MCF 10A (cell line): Measurements from ENCODE around the gene COL23A1. TPM values are rescaled to one million over a fixed set of nuclear protein-coding genes. Genes with fewer than 3 reads are reported as not detected.

Source experiments
- BruUV-seq: library from RNA; stranded (reverse); fragments of 400-500 nt; replicated peaks from 2 replicates; lab custom pipeline; 2021; lab: Mats Ljungman, UMichigan
- CTCF ChIA-PET: fragments of 300-600 bp; sonication (Branson Sonifier 250); formaldehyde crosslinking; extraction: SDS; loops from one replicate; lab custom pipeline; 2021; ENCODE audit warnings: antibody characterized with exemption, inconsistent platforms; lab: Yijun Ruan, JAX
- POLR2A ChIA-PET: fragments of 300-600, 350-650 bp; sonication (Branson Sonifier 250); formaldehyde crosslinking; extraction: SDS; loops from one replicate; lab custom pipeline; 2020; ENCODE audit warnings: antibody characterized with exemption, inconsistent platforms; lab: Yijun Ruan, JAX
- DNase-seq: peaks from one replicate; pipeline ENCODE4 v3.0.0-alpha.2; 2018; ENCODE audit not compliant: unreplicated experiment
- H3K27ac Mint-ChIP-seq: one replicate; pipeline ENCODE4 v1.8.0; 2022; ENCODE audit warnings: mild to moderate bottlenecking, low read depth, mixed read lengths; ENCODE audit not compliant: unreplicated experiment
- H3K27me3 Mint-ChIP-seq: one replicate; pipeline ENCODE4 v1.8.0; 2022; ENCODE audit warnings: mixed read lengths; ENCODE audit not compliant: insufficient read depth, unreplicated experiment
- H3K36me3 Mint-ChIP-seq: one replicate; pipeline ENCODE4 v1.8.0; 2022; ENCODE audit warnings: mild to moderate bottlenecking, moderate library complexity, mixed read lengths; ENCODE audit not compliant: insufficient read depth, unreplicated experiment
- H3K4me1 Mint-ChIP-seq: one replicate; pipeline ENCODE4 v1.8.0; 2022; ENCODE audit warnings: mixed read lengths; ENCODE audit not compliant: insufficient read depth, unreplicated experiment
- H3K4me3 Mint-ChIP-seq: one replicate; pipeline ENCODE4 v1.8.0; 2022; ENCODE audit warnings: mild to moderate bottlenecking, moderate library complexity, mixed read lengths; ENCODE audit not compliant: unreplicated experiment
- H3K9me3 Mint-ChIP-seq: one replicate; pipeline ENCODE4 v1.8.0; 2022; ENCODE audit warnings: mixed read lengths; ENCODE audit not compliant: unreplicated experiment
- intact Hi-C: fragments of 100-400 bp; cut with micrococcal nuclease; formaldehyde crosslinking; loops from 2 replicates; pipeline ENCODE4 v1.14.1; 2022
- total RNA-seq: library from RNA; stranded (reverse); gene quantifications from 2 replicates; pipeline ENCODE4 v1.2.3, GENCODE V29; 2022
- TF ChIP-seq, protein P1 (sequence below): fragments of 200-600 bp; IDR thresholded peaks from one replicate; pipeline ENCODE4 v1.8.0; 2022; ENCODE audit warnings: antibody characterized with exemption, mild to moderate bottlenecking; ENCODE audit not compliant: unreplicated experiment

The COL23A1 gene
- total RNA-seq, 1 experiment from 2014 or later: not detected

DNA sequence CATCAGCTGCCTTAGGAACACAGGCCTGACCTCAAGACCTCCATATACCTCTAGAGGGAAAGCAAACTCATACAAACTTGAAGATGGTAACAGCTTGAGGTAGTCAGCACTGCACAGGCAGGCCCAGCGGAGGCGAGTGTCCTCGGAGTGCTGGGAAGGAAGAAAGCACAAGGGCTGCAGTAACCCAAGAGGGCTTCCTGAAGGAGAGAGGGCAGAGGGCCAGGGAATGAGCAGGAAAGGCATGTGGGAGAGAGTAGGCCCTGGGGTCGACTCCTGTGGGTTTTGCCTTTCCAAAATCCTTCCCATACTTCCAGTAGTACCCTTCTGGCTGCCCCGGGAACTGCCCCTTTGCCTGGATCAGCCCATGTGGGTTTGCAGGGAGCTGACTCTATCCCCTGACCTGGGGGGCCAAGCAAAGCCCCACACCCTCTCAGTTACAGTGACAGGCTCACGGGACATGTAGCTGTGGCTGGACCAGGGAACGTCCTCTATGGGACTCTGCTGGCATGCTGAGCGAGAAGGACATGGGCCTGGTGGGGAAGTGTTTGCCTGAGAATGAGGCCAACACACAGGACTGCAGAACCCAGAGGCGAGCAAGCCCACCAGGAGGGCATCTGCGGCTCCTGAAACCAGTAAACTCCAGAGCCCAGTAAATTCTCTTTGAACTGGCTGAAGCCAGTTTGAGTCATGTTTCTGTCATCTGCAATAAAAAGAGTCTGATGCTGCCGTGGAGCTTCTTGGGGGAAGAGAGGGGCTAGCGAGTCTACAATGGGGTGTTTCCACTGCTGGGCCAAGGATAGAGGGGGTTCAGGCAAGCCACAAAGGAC is 64.1 kb downstream of the COL23A1 start:
- ChIA-PET POLR2A (interaction anchor here (1.0 kb wide), 1 partner anchor 65 kb away, joined by 3 read pairs; no protein-coding TSS in a partner anchor), CTCF (interaction anchor here (0.9 to 1.2 kb wide), 2 partner anchors 11 to 16 kb away, joined by 3 to 7 read pairs; no protein-coding TSS in a partner anchor)
- intact Hi-C loops: no loop called here
- H3K9me3 Mint-ChIP-seq: no peaks in the 10 kb centered on the region
- TF ChIP-seq, protein P1, sequence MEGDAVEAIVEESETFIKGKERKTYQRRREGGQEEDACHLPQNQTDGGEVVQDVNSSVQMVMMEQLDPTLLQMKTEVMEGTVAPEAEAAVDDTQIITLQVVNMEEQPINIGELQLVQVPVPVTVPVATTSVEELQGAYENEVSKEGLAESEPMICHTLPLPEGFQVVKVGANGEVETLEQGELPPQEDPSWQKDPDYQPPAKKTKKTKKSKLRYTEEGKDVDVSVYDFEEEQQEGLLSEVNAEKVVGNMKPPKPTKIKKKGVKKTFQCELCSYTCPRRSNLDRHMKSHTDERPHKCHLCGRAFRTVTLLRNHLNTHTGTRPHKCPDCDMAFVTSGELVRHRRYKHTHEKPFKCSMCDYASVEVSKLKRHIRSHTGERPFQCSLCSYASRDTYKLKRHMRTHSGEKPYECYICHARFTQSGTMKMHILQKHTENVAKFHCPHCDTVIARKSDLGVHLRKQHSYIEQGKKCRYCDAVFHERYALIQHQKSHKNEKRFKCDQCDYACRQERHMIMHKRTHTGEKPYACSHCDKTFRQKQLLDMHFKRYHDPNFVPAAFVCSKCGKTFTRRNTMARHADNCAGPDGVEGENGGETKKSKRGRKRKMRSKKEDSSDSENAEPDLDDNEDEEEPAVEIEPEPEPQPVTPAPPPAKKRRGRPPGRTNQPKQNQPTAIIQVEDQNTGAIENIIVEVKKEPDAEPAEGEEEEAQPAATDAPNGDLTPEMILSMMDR: no peak
- DNase-seq: no peak
- H3K36me3 Mint-ChIP-seq: no peaks in the 10 kb centered on the region
- no TSS peak for BruUV-seq
- no peak overlapping the region for H3K27ac Mint-ChIP-seq
- H3K4me1 Mint-ChIP-seq: peaks cover 14% of the 10 kb centered on the region
- H3K4me3 Mint-ChIP-seq: no peak overlapping the region
- no peaks in the 10 kb centered on the region for H3K27me3 Mint-ChIP-seq

DNA sequence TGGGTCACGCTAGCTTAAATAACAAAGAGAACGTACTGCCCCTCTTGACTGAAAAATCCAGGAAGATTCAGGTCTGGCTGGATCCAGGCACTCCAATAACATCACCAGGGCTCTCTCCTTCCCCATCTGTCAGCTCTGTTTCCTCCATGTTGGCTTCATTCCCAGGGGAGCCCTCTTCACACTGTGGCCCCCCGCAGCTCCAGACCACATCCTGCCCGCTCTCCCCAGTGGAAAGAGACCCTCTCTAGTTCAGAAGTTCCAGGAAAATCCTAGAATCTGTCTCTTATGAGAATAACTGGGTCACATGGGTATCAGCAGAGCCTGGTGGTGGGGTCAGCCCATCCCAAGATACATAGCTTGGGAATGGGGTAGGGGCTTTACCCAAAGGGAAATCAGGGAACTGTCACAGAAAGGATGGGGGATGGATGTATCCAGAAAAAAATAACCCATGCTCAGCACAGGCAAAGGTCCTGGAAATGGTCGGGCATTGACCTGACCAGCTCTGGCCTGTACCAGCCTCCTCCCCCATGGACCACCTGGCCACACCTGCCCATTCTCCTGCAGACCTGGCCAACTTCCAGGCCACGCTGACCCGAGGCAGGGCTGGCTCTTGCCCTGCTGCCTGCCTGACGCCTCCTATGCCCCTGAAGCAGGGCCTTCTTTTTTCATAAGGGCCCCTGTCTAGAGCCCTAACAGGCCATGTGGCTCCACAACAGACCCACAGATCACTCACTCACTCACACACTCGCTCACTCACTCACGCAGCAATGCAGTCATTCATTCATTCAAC is 65.9 kb downstream of the COL23A1 start:
- TF ChIP-seq, protein P1: no peak
- Mint-ChIP-seq H3K9me3 (peaks cover 9% of the 10 kb centered on the region), H3K36me3 (no peaks in the 10 kb centered on the region), H3K4me3 (no peak overlapping the region), H3K4me1 (peaks cover 14% of the 10 kb centered on the region), H3K27ac (no peak overlapping the region), H3K27me3 (no peaks in the 10 kb centered on the region)
- no peak for DNase-seq
- ChIA-PET POLR2A (no interaction called here), CTCF (interaction anchor here (1.3 kb wide), 1 partner anchor 290 kb away, joined by 3 read pairs; no protein-coding TSS in a partner anchor)
- intact Hi-C loops: no loop called here
- BruUV-seq: no TSS peak

DNA sequence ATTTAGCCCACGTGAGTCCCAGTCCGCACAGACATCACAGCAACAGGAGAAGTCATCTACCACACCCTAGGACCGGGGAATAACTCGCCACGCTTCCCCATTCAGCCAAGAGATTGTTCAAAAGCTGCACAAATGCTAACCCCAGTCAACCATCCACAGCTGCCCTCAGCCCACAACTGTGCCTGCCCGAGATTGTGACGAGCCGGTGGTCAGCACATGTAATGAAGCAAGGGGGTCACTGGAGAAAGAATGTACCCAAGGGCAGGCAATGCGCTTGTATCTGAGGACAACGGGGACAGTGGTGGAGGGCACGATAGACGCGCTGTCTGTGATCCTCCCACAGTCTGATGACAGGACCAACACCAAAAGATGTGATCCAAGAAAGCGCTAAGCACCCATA is 67.8 kb downstream of the COL23A1 start:
- TF ChIP-seq, protein P1: no peak
- no peak overlapping the region for H3K27ac Mint-ChIP-seq
- peaks cover 3% of the 10 kb centered on the region for H3K4me1 Mint-ChIP-seq
- H3K36me3 Mint-ChIP-seq: no peaks in the 10 kb centered on the region
- BruUV-seq: no TSS peak
- no peak overlapping the region for H3K4me3 Mint-ChIP-seq
- intact Hi-C loops: no loop called here
- H3K9me3 Mint-ChIP-seq: peaks cover 10% of the 10 kb centered on the region
- CTCF ChIA-PET: no interaction called here
- POLR2A ChIA-PET: no interaction called here
- H3K27me3 Mint-ChIP-seq: no peaks in the 10 kb centered on the region
- no peak for DNase-seq

DNA sequence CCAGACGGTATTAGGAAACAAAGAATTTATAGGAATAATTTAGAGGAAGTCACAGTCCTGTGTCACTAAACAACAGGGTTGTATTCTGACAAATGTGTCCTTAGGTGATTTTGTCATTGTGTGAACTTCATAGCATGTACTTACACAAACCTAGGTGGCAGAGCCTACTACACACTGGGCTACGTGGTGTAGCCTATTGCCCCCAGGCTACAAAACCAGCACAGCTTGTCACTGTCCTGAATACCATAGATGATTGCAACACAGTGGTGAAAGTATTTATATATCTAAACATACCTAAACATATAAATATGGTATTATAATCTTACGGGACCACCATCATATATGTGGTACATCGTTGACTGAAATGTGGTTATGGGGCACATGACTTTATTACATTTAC is 69.3 kb downstream of the COL23A1 start:
- no peak overlapping the region for H3K4me3 Mint-ChIP-seq
- peaks cover 10% of the 10 kb centered on the region for H3K27me3 Mint-ChIP-seq
- no peaks in the 10 kb centered on the region for H3K36me3 Mint-ChIP-seq
- POLR2A ChIA-PET: no interaction called here
- TF ChIP-seq, protein P1: no peak
- CTCF ChIA-PET: interaction anchor here (0.6 to 0.7 kb wide), 2 partner anchors 54 to 58 kb away, joined by 3 to 4 read pairs; no protein-coding TSS in a partner anchor
- H3K9me3 Mint-ChIP-seq: peaks cover 10% of the 10 kb centered on the region
- no peaks in the 10 kb centered on the region for H3K4me1 Mint-ChIP-seq
- no TSS peak for BruUV-seq
- H3K27ac Mint-ChIP-seq: no peak overlapping the region
- intact Hi-C loops: no loop called here
- DNase-seq: no peak
